Stimulated activated CD8-positive, alpha-beta memory T cell treated with anti-CD3 and anti-CD28 coated beads, Interleukin-12 subunit alpha, Interleukin-12 subunit beta, amount 100 ng/mL, for 1 hour (primary cell): Measurements from ENCODE around the gene CDV3.

Experiments
- DNase-seq: peaks from one replicate; pipeline ENCODE4 v3.0.0-alpha.2; 2020; ENCODE audit warnings: low read depth

CDV3 gene

DNA sequence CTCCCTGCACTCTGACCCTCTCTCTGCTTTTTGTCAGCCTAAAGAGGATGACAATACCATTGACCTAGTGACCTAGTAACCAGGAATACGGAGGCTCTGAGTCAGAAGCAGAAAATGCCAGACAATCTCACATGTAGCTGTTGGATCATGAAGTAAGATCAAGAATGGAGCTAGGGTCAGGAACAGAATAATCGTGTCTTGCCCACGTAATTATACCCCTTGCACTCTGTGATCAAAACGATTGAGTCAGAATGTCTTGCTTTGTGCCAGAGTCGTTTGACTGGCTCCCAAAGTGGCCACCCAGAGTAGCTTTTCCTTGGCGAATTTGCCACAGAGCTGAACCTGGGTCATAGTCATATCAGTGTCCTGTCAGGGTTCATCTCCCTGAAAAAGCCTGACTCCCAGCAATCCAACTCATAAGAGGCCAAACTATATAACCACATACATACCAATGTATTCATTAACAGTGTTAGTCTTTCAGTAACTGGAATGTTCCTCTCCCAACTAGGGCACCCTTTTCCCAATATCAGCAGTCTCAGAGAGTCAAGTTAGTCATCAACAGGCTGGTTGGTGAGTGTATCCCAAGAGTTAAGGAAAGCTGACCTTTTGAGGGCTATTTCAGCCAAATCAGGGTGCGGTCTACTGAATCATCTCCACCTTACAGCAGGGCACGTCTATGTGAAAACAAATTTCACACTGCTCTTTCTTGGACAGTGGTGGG, 5.0 kb upstream of the CDV3 start:
- no peak for DNase-seq

DNA sequence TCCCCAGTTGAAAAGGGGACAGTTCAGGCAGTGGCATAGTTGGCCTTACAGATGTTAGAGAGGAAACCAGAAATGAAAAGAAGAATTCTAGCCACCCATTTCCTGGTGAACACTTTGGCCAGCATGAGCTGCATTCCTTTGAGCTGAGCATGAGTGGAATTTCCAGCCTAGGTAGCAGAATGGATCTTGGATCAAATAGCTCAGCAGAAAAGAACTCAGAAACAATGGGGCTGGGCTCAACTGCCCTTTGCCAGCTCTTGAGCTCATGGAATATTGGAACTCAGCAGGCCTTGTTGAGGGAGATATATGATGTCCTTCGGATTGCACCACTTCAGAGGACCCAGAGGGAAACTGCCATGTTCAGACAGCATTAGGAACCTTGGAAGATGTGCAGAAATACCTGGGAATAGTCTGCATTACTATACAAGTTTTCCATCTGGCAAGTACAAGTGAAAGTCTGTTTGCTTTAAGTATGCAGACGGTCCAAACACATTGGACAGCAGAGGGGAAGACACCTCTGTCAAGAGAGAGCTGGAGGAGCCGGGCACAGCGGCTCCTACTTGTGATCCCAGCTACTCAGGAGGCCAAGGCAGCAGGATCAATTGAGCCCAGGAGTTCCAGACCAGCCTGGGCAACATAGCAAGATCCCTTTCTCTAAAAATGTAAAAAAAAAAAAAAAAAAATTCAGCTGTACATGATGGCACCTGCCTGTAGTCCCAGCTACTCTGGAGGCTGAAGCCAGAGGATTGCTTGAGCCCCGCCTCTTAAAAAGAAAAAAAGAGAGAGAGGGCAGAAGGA, 3.1 kb upstream of the CDV3 start:
- DNase-seq, result no peak

DNA sequence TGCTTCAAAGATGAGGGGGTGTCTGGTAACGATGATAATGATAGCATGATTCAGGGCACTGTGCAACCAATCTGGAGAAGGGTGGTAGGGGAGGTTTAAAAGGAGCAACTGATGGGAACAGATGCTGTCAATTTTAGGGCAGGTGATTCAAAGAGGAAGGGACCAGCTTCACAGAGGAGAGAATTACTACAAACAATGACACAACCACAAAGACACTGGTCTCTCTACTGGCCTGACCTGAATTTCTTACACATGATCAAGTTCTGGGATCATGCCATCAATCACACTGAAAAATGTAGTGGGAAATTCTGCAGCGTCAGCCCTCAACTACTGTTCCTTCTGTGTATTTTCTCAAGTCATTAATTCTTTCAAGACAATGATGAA, 2.6 kb upstream of the CDV3 start:
- DNase-seq, result no peak

- DNase-seq, result no peak
These were observed 1.1 kb upstream of the CDV3 start for GRCh38 chr3:133572158-133573053.

GRCh38 chr3:133573054-133573628, 345 bp upstream of the CDV3 start:
- DNase-seq, result peak; percentile 100

GRCh38 chr3:133574260-133574881, 885 bp downstream of the CDV3 start:
- peak; percentile 46 for DNase-seq

GRCh38 chr3:133575086-133575485, 1.6 kb downstream of the CDV3 start:
- no peak for DNase-seq

- no peak for DNase-seq
These were observed 2.7 kb downstream of the CDV3 start for GRCh38 chr3:133576169-133576568.

- DNase-seq, result no peak
These were observed 5.2 kb downstream of the CDV3 start for GRCh38 chr3:133578548-133579191.

DNA sequence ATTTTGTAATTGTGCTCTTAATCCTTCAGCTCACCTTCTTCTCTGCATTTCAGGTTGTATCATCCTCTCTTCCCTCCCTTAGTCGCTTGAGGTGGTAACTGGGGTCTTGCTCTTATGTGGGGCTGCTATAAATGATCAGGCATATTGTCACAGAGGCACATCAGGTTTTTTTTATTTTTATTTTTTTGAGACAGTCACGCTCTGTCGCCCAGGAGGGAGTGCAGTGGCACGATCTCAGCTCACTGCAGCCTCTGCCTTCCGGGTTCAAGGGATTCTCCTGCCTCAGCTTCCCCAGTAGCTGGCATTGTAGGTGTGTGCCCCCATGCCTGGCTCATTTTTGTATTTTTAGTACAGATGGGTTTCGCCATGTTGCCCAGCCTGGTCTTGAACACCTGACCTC, 9.9 kb downstream of the CDV3 start:
- DNase-seq, result no peak

GRCh38 chr3:133588035-133588434, 14.5 kb downstream of the CDV3 start:
- DNase-seq, result no peak

- no peak for DNase-seq
These were observed 15.4 kb downstream of the CDV3 start for GRCh38 chr3:133588784-133589465.

GRCh38 chr3:133589503-133589902, 16.0 kb downstream of the CDV3 start:
- DNase-seq, result no peak

DNA sequence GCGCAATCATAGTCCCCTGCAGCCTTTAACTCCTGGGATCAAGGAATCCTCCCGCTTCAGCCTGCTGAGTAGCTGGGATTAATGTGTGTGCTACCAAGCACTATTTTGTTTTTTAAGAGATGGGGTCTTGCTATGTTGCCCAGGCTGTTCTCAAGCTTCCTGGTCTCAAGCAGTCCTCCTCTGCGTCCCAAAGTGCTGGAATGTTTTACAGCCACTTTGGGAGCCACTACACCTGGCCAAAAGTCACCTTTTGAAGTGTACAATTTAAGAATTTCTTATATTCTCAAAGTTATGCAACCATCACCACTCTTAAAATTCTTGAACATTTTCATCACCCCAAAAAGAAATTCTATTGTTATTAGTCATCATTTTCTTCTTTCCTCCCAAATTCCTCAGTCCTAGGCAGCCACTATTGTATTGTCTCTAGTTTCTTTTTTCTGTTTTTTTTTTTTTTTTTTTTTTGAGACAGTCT, 17.8 kb downstream of the CDV3 start:
- no peak for DNase-seq

GRCh38 chr3:133592843-133593242, 19.4 kb downstream of the CDV3 start:
- no peak for DNase-seq

DNA sequence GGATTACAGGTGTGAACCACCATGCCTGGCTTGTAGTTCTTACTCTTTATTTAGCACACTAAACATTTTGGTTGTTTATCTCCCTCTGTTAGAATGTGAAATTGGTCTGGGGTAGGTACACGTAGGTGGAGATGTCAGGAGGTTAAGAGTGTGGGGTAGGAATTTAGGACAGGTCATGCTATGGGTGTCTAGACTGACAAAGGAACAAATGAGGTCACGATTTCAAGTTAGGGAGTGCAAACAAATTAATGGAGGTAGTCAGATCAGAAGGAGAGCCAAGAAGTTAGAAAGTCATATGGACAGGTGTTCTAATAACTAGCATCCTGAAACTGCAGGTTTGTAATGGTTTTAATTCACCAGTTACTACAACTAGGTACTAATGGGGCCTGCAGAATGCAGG, 19.8 kb downstream of the CDV3 start:
- DNase-seq, result no peak

DNA sequence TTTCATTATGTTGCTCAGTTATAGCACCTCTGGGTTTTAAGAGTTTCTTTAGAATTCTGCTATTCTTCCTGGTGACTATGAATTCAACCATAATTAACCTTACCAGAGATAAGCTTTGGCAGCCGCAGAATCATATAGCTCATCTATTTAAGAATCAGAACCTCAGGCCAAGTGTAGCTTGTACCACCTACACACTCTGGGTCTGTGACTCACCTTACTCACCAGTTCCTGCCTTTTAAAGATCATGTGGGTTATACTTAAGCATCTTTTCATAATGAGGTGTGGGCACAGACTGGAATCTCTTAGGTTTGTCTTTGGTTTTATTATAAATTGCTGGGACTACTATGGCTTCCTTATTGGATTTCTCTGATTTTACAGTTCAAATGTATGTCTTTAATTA, 21.9 kb downstream of the CDV3 start:
- no peak for DNase-seq

GRCh38 chr3:133598405-133598804, 24.9 kb downstream of the CDV3 start:
- DNase-seq, result no peak

DNA sequence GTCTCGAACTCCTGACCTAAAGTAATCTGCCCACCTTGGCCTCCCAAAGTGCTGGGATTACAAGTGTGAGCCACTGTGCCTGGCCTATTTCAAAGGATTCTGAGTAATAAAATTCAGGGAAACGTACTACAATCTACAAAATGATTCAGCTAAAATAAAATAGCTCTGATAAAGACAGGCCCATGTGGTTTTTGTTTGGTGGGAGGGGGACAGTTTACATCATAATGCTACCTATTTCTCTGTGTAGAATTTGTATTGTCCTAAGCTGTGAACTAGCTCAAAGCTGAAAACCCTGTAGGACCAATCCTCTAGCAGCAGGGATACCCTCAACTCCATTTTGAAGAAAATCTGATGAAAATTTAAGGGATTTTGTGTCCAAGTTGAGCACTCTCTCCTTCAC, 25.8 kb downstream of the CDV3 start:
- DNase-seq, result no peak

DNA sequence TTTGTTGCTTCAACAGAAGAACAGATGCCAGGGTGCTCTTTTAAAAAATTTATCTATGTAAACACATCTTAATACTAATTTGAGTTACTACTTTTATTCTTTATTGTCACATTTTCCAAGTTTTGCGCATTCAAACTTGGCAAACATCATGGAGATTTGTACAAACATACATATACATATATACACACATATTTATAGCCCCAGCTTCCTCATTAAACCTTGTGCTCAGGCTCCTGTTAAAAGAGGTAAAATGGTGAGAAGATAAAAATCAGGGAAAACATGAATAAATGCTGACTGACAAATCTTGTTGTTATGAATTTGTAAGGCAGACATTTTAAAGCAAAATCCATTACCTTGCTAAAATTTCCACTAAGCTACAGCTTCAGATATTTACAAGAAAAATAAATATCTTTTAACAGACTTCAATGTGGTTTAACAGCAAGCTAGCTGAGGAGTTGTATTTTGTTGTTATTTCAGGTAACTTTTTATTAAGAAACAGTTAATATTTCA, 27.1 kb downstream of the CDV3 start:
- no peak for DNase-seq
